ENCODE data around the gene CDH12. TPM values are rescaled to one million over a fixed set of nuclear protein-coding genes. Genes with fewer than 3 reads are reported as not detected.
"Not testable (repeated sequence)": the region's sequence is repeated elsewhere in the genome, so short reads cannot be mapped to it uniquely, and the experiment has no call there.

CDH12 gene
- not detected in 2 replicates for total RNA-seq

- intact Hi-C loops (cut with micrococcal nuclease): no loop called here
Measured at GRCh38 chr5:22852807-22853660, at the start of gene CDH12. Gene CDH12, minus strand, starts transcription at chr5:22853344.

GRCh38 chr5:22901885-22902284, 48.7 kb upstream of the CDH12 start:
- intact Hi-C loops (cut with micrococcal nuclease): no loop called here

GRCh38 chr5:22900801-22901310, 47.7 kb upstream of the CDH12 start:
- intact Hi-C loops (cut with micrococcal nuclease): no loop called here

GRCh38 chr5:22899341-22899740, 46.2 kb upstream of the CDH12 start:
- intact Hi-C loops (cut with micrococcal nuclease): no loop called here

- intact Hi-C loops (cut with micrococcal nuclease): no loop called here
Measured at GRCh38 chr5:22896152-22896551, 43.0 kb upstream of the CDH12 start.

GRCh38 chr5:22892441-22892840, 39.3 kb upstream of the CDH12 start:
- intact Hi-C loops (cut with micrococcal nuclease): no loop called here

- intact Hi-C loops (cut with micrococcal nuclease): no loop called here
Measured at GRCh38 chr5:22889720-22890119, 36.6 kb upstream of the CDH12 start.

- intact Hi-C loops (cut with micrococcal nuclease): no loop called here
Measured at GRCh38 chr5:22887566-22887965, 34.4 kb upstream of the CDH12 start.

GRCh38 chr5:22858911-22859310, 5.8 kb upstream of the CDH12 start:
- intact Hi-C loops (cut with micrococcal nuclease): not testable (repeated sequence)

- intact Hi-C loops (cut with micrococcal nuclease): no loop called here
Measured at GRCh38 chr5:22855824-22856223, 2.7 kb upstream of the CDH12 start.

GRCh38 chr5:22850981-22851380, 2.2 kb downstream of the CDH12 start:
- intact Hi-C loops (cut with micrococcal nuclease): no loop called here

GRCh38 chr5:22846693-22847092, 6.5 kb downstream of the CDH12 start:
- intact Hi-C loops (cut with micrococcal nuclease): no loop called here

GRCh38 chr5:22844636-22845035, 8.5 kb downstream of the CDH12 start:
- intact Hi-C loops (cut with micrococcal nuclease): no loop called here

- intact Hi-C loops (cut with micrococcal nuclease): no loop called here
Measured at GRCh38 chr5:22844155-22844554, 9.0 kb downstream of the CDH12 start.

- intact Hi-C loops (cut with micrococcal nuclease): no loop called here
Measured at GRCh38 chr5:22842574-22842973, 10.6 kb downstream of the CDH12 start.

GRCh38 chr5:22837803-22838202, 15.3 kb downstream of the CDH12 start:
- intact Hi-C loops (cut with micrococcal nuclease): no loop called here

GRCh38 chr5:22835686-22836085, 17.5 kb downstream of the CDH12 start:
- intact Hi-C loops (cut with micrococcal nuclease): no loop called here

- intact Hi-C loops (cut with micrococcal nuclease): no loop called here
Measured at GRCh38 chr5:22793463-22793862, 59.7 kb downstream of the CDH12 start.

GRCh38 chr5:22787807-22788206, 65.3 kb downstream of the CDH12 start:
- intact Hi-C loops (cut with micrococcal nuclease): no loop called here

- intact Hi-C loops (cut with micrococcal nuclease): no loop called here
Measured at GRCh38 chr5:22787398-22787797, 65.7 kb downstream of the CDH12 start.

GRCh38 chr5:22780756-22781155, 72.4 kb downstream of the CDH12 start:
- intact Hi-C loops (cut with micrococcal nuclease): no loop called here

GRCh38 chr5:22779499-22779898, 73.6 kb downstream of the CDH12 start:
- intact Hi-C loops (cut with micrococcal nuclease): no loop called here

GRCh38 chr5:22776285-22776684, 76.9 kb downstream of the CDH12 start:
- intact Hi-C loops (cut with micrococcal nuclease): no loop called here

Measured in T-helper 2 cell treated with Interferon-gamma antibody and Interleukin-4, amounts not matched to agents 100 ng/mL and 5 ng/mL, for 36 hours (primary cell).